ENCODE results near the gene ZDHHC7.

- TF ChIP-seq CTCF (IDR thresholded peaks at IDR 0.05; ENCODE audit: low read depth, low read length, poor library complexity, severe bottlenecking) (no peak), EZH2phosphoT487 (IDR thresholded peaks at IDR 0.05; ENCODE audit: borderline replicate concordance, low read length) (no peak)
Observed at GRCh38 chr16:84992717-84993075, 18.6 kb downstream of the ZDHHC7 start.

All from DOHH2 (cell line).